ENCODE data around the gene GYG2.
"Not testable (repeated sequence)": the region's sequence is repeated elsewhere in the genome, so short reads cannot be mapped to it uniquely, and the experiment has no call there.

GYG2 gene

DNA sequence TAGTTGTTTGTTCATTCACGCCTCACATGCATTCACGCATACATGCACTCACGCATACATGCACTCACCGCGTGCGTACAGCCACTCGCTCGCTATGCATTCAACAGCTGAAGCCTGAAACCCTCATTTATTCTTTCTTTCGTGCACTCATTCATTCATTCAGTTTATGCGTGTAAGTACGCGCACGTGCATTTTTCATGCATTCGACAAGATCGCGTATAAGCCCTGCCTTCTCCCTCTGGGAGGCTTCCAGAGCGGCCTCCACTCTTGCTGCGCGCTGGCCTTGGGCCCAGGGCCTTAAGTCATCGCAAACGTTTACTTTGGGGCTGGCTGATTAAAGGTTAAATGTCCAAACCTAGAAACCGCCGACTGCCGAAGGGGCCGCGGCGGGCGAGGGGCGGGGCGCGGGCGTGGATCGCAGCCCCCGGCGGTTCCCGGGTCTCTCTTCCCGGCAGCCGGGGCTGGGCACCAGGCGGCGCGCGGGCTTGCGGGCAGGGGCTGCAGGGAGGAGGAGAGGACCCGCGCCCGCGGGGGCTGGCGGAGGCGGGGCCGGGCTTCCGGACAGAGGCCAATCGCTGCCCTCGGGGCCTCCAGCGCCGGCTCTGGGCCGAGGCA lies at the start of gene GYG2:
Gene GYG2 (plus strand): TSS at position 587 of the 615 bp plus-strand sequence. CDS start 1,259 bp downstream, outside the sequence.
- no peak for DNase-seq

DNA sequence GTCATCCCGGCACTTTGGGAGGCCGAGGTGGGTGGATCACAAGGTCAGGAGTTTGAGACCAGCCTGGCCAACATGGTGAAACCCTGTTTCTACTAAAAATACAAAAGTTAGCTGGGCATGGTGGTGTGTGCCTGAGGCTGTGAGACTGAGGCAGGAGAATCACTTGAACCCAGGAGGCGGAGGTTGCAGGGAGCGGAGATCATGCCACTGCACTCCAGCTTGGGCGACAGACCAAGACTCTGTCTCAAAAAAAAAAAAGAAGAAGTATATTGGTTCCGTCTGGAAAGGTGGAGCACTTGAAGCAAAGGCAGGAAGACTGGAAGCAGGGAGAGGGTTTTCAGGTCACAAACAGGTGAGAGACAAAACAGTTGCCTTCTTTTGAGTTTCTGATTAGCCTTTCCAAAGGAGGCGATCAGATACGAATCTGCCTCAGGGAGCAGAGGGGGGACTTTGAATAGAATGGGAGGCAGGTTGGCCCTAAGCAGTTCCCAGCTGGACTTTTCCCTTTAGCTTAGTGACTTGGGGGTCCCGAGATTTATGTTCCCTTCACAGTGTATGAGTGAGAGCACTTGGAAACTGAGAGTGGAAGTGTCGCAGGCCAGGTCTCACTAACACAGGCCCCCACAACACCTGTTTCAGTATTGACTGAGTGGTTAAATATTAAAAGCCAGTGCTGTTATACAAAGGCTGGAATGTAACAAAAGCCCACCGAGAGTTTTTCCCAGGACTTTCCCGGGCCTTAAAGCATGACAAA lies 48.1 kb upstream of the GYG2 start:
- DNase-seq, result not testable (repeated sequence)

DNA sequence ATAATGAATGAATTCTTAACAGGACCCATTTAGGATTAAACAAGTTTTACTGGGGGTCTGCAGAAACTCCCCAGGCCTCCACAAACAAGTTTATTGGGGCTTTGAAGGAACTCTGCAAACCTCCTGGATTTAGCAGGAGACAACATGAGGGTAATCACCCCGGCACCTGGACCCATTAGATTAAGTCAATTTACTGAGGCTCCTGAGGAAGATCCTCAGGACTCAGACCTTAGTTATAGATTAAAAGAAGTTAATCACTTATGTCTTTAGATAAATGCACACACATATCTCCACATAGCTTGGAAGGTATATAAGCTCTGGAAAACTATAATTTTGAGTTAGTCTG lies 47.5 kb upstream of the GYG2 start:
- DNase-seq, result no peak

GRCh38 chrX:2781698-2782097 lies 47.0 kb upstream of the GYG2 start:
- DNase-seq, result no peak

DNA sequence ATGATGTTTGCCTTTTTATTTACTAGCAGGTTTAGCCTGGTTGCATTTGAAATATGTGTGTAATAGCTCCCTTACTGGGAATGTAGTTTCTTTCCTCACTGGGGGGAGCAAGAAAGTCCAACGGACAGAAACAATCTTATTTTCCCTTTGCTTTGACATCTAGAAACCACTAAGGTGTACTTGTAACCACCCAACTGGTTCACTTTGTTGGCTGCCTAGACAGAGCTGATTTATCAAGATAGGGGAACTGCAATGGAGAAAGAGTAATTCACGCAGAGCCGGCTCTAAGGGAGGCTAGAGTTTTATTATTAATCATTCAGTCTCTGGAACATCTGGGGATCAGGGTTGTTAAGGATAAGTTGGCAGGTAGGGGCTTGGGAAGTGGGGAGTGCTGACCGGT lies 46.6 kb upstream of the GYG2 start:
- no peak for DNase-seq

GRCh38 chrX:2782778-2783177 lies 46.0 kb upstream of the GYG2 start:
- DNase-seq, result no peak

DNA sequence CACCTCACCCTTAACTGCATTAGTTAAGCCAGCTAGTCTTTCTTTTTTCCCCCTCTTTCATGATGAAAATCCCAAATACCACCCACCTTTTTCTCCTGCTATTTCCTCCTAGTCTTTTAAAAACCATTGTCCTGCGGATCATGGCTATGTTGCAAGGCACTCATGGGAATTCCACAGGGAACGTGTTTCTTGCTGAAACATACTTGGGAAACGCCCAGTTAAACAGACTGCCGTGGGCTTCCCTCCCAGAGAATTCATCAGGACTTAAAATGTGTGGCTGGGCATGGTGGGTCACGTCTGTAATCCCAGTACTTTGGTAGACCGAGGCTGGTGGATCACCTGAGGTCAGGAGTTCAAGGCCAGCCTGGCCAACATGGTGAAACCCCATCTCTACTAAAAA lies 44.7 kb upstream of the GYG2 start:
- DNase-seq, result no peak

DNA sequence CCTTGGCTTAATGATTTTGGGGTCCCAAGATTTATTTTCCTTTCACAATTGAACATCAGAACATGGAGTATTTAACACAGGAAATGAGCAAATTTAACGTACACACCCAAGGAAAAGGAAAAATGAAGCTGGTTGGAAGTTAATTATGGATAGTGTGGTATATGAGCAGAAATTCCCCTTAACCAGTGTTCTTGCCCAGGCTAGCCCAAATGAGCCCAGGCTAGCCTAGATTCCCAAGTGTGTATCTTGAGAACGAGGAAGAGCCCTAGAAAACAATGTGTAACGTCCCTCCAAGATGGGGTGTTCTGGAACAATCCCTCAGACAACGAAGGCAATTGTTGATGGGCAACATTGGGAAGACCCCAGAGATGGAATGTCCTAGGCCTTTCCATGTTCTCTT lies 43.2 kb upstream of the GYG2 start:
- no peak for DNase-seq

DNA sequence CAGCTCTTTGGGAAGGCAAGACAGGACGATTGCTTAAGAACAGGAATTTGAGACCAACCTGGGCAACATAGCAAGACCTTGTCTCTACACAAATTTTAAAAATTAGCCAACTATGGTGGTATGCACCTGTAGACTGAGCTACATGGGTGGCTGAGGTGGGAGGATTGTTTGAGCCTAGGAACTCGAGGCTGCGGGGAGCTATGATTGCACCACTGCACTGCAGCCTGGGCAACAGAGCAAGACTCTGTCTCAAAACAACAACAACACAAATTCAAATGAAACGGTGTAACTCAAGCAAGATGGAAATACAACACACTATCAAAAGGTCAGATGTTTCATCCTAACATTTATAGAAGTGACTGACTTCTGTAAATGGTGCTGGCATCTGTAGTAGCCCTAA lies 39.8 kb upstream of the GYG2 start:
- no peak for DNase-seq

- no peak for DNase-seq
These were observed 39.2 kb upstream of the GYG2 start for GRCh38 chrX:2789569-2789968.

GRCh38 chrX:2793752-2794151 lies 35.0 kb upstream of the GYG2 start:
- DNase-seq, result no peak

- no peak for DNase-seq
These were observed 34.4 kb upstream of the GYG2 start for GRCh38 chrX:2794336-2794735.

- DNase-seq, result not testable (repeated sequence)
These were observed 31.9 kb upstream of the GYG2 start for GRCh38 chrX:2796808-2797207.

DNA sequence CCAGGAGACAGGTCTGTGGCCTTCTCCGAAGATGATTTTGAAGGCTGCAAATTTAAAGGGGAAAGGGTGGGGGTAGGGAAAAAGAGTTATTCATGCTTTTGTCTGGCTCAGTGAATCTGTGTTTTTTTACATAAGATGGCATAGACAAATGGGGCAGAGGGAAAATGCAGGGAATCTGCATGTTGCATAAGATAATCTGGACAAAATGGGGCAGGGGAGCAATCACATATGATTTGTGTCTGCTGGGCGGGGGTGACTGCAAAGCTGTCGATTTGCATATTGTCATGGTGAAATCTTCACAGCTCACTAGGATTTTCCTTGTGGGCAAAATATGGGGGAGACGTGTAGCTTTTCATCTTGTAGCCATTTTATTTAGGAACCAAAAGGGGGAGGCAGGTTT lies 29.4 kb upstream of the GYG2 start:
- DNase-seq, result no peak

DNA sequence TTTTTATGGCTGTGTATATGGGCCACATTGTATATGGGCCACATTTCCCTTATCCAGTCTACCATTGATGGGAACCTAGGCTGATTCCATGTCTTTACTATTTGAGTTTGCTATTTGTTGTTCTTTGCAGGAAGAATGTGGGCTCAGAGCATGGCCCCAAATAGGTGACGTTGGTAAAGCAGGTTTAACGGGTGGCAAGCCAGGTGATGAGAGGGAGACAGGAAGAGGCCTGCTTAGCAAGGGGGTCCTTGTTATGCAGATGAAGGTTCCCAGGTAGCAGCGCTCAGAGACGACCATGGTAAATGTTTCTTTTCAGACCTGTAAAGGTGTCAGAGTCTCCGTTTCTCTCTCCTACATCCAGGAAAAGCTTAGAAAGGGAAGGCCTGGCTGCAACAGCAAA lies 28.8 kb upstream of the GYG2 start:
- not testable (repeated sequence) for DNase-seq

- no peak for DNase-seq
These were observed 27.5 kb upstream of the GYG2 start for GRCh38 chrX:2801223-2801622.

- not testable (repeated sequence) for DNase-seq
These were observed 26.2 kb upstream of the GYG2 start for GRCh38 chrX:2802376-2803090.

DNA sequence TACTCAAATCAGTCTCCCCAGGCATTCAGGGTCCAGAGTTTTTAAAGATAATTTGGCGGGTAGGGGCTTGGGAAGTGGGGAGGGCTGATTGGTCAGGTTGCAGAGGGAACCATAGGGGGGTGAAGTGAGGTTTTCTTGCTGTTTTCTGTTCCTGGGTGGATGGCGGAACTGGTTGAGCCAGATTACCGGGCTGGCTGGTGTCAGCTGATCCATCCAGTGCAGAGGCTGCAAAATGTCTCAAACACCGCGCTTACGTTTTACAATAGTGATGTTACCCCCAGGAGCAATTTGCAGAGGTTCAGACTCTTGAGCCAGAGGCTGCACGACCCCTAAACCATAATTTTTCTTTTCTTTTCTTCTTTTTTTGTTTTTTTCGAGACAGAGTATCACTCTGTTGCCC lies 25.2 kb upstream of the GYG2 start:
- not testable (repeated sequence) for DNase-seq

GRCh38 chrX:2804106-2804843 lies 24.5 kb upstream of the GYG2 start:
- DNase-seq, result not testable (repeated sequence)

- DNase-seq, result not testable (repeated sequence)
These were observed 23.9 kb upstream of the GYG2 start for GRCh38 chrX:2804858-2805257.

GRCh38 chrX:2811271-2811670 lies 17.5 kb upstream of the GYG2 start:
- DNase-seq, result no peak

DNA sequence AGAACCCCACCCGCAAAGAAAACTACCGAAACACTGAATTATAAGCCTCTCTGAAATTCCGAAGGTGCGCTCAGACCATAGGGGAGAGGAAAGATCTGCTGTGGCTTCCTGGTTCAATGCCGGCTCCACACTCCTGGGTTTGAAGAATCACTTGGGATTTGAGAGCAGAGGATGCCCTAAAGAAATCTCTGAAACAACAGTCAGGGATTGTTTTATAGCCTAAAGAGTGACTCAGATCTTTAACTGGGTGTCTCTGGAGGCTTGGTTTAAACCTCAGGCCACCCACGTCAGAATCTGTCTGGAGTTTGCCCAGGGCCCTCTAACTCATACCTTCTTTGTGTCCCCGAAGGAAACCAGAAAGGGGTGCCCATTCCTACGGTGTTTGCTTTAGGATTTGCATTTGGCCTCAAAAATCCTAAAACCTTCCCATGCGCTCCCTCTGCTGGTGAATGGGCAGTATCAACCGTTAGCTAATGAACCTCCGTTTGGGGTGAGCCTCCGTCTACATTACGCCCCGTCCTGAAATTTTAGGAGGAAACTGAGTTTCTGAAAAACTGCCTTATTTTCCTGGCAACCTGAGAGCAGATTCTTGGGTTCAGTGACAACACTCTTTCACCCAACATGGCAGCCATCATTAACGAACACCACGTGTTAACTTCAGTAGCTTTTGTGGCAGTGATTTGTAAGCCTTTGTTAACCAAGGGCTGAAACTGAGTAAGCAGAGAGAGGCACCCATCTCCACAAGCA lies 16.4 kb upstream of the GYG2 start:
- DNase-seq, result not testable (repeated sequence)

GRCh38 chrX:2817036-2817435 lies 11.7 kb upstream of the GYG2 start:
- DNase-seq, result no peak
